Measurements from ENCODE around the gene CCDC122.
A peak's percentile ranks its signal among the peaks of the same experiment; 100 is the strongest.
"Not testable (repeated sequence)": the region's sequence is repeated elsewhere in the genome, so short reads cannot be mapped to it uniquely, and the experiment has no call there.

CCDC122 gene

DNA sequence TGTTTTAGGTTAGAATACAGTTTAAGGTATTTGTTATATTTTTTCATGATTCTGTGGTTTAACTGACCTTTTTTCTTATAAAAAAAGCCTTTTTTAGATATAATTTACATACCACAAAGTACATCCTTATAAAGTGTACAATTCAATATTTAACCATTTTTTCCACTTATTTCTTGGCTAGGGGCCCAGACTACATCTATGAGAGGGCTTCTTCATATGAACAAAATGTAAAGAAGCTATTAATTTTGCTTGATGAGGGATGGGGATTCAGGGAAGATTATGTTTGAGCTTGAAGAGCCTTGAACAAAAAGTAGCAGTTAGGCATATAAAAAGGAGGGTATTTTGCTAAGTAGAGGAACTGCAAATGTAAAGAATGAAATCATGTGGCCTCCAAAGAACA, 2.2 kb downstream of the CCDC122 start:
- DNase-seq (ENCODE audit: low read depth, low spot score) = no peak

DNA sequence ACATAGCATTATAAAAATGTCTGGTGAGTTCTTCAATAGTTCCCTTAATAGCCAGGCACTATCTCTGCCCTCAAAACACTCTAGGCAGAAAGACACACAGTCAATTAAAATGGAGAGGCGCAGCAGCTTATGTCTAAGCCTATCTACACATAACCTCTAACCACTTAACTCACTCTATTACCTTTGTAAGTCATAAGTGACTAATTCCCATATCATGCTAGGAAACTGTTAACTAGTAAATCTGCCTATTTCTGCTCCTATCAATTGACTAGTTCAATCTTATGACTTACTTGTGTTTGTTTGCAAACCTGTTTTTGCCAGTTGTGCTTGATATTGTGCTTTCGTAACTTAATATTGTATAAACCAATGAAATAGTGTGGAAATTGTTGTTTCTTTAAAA, 3.2 kb downstream of the CCDC122 start:
- DNase-seq (ENCODE audit: low read depth, low spot score) = no peak

DNA sequence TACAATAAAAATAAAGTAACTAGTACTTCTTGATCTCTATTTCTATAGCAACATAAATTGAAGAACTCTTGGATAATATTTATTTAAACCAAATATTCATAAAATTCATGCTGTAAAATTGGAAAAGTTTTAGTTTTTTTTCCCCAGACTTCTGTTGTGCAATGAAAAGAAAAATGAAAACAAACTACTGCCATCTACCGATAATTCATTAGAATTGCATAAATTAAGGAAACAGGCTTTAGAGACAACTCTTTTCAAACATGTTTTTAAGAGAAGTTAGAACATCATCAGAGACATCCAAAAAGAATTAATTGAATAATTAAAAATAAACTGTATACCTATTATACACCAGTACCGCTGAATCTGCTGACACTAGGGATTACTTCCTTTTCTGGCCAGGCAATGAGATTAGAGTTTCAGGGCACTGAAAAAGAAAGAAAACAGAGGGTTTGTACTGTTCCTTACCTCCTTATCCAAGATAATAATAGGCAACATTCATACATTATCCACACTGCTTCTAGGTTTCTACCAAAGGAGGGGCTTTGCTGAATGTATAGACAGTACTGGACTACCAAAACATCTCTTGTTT, 4.9 kb downstream of the CCDC122 start:
- no peak for DNase-seq (ENCODE audit: low read depth, low spot score)

DNA sequence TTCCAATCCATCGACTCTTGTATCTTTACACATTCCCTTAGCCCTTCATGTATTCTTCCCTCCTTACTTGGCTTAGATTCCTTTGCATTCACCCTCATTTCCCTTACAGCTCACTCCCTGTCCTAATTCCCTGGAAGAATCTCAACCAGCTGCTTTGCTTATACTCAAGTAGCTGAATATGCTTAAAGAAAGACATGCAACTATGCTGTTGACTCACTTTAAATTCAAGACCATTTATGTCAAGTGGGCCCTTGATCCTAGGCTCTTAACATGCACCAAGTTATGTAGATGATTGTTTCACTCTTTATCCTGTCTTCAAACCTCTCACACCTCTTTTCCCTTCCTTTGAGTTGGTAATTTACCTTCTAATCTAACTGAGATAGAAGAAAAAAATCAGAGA, 7.4 kb downstream of the CCDC122 start:
- no peak for DNase-seq (ENCODE audit: low read depth, low spot score)

DNA sequence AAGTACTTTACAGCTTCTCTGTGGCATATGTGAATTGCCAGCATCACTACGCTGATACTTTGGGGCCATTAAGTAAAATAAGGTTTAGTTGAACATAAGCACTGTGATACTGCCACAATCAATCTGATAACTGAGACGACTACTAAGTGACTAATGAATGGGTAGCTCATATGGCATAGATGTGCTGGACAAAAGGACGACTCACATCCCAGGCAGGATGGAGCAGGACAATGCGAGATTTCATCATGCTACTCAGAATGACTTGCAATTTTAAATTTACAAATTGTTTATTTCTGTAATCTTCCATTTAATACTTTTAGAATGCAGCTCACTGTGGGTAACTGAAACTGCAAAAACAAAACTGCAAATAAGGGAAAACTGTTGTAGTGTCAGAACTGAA, 13.6 kb downstream of the CCDC122 start:
- no peak for DNase-seq (ENCODE audit: low read depth, low spot score)

DNA sequence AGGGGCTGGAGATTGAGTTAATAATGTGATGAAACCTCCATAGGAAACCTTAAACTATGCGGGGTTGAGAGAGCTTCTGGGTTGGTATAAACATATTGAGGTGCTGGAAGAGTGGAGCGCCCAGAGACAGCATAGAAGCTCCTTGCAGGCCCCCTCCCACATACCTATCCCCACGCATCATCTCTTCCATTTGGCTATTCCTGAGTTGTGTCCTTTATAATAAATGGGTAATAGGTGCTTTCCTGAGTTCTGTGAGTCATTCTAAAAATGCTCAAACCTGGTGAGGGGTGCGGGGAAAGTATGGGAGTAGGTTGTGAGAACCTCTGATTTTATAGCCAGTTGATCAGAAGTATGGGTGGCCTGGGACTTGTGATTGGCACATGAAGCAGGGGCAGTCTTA, 14.6 kb downstream of the CCDC122 start:
- no peak for DNase-seq (ENCODE audit: low read depth, low spot score)

DNA sequence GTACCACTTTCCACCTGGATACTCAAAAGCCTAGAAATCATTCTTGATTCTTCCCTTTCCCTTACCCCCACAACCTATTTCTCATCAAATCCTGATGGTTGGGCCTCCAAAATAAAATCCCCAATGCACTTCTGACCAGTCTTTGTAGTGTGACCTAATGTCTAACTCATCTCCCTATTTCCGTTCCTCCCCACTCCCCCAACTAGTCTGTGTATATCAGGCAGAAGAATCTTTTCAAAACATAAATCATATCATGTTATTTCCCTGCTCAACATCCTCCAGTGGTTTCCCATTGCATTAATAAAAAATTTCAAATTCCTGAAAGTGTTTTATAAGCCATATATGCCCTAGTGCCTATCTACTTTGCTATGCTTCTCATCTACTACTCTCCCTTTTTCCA, 17.7 kb downstream of the CCDC122 start:
- no peak for DNase-seq (ENCODE audit: low read depth, low spot score)

DNA sequence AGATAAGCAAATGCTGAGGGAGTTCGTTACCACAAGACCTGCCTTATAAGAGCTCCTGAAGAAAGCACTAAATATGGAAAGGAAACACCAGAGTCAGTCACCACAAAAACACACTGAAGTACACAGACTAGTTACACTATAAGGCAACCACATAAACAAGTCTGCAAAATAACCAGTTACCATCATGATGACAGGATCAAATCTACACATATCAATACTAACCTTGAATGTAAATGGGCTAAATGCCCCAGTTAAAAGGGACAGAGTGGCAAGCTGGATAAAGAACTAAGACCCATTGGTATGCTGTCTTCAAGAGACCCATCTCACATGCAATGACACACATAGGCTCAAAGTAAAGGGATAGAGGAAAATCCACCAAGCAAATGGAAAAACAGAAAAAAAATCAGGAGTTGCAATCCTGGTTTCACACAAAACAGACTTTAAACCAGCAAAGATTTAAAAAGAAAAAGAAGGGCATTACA, 26.6 kb downstream of the CCDC122 start:
- no peak for DNase-seq (ENCODE audit: low read depth, low spot score)

DNA sequence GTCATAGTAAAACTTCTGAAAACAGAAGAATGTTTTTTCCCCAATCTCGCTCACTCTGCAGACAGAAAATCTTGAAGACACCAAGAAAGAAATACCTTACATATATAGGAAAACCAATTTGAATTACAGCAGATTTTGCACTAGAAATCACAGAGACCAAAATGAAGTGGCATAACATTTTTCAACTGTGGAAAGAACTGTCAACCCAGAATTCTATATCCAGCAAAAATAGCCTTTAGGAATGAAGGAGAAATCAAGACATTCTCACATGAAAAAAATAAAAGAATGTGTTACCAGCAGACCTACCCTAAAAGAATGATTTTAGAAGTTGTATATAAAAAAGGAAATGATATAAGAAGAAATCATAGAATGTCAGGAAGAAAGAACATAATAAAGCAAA, 28.7 kb downstream of the CCDC122 start:
- DNase-seq (ENCODE audit: low read depth, low spot score) = no peak

DNA sequence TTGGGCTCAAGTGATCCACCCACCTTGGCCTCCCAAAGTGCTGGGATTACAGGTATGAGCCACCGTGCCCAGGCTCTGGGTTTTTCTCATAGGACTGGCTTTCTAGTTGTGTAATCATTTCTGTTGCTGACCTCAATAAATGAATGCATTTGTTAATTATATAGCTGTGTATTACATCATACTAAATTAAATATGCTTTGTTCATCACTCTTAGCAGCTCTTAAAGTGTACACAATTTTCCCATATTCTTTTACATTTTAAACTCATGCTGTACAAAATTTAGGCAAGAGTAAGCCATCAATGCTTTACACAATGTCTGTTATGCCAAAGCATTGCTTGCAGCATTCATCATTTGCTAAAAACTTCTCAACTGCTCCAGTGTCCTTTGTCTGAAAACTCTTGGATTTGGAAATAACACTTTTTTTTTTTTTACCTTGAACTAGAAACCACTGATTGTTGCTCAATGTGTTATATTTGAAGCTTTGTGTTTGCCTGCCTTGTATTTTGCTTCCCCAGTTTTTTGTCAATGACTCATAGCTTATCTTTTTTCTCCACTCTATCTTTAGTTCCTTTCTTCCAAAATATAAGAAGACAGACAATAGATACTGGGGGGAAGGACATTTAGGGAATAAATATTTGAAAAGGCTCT, 31.4 kb downstream of the CCDC122 start:
- DNase-seq (ENCODE audit: low read depth, low spot score) = no peak

DNA sequence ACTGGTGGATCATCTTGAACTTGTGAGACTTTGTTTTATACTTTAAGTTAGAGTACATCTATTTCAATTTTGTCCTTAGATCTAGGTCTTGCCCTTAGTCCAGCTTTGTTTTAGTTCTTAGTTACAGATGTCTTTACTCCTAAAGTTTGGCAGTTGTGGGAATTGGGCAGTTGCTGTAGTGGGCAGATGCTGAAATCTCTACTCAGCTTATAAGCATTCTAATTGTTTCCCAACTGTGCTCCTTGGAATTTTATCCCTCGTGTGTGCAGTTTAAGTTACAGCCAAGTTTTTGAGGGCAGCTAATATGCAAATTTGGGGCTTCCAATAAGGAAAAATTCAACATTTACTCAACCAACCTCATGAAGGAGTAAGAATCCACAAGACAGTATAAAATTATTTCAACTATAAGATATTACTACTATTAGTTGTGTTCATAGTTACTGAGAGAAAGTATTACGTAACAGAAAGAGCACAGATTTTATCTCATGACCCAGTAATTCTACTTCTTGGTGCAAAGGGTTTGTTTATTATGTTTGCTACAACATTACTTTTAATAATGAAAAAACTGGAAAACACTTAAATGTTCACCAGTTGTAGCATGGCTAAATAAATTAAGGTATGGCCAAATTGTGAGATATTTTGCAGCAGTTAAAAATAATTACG, 32.9 kb downstream of the CCDC122 start:
- no peak for DNase-seq (ENCODE audit: low read depth, low spot score)

DNA sequence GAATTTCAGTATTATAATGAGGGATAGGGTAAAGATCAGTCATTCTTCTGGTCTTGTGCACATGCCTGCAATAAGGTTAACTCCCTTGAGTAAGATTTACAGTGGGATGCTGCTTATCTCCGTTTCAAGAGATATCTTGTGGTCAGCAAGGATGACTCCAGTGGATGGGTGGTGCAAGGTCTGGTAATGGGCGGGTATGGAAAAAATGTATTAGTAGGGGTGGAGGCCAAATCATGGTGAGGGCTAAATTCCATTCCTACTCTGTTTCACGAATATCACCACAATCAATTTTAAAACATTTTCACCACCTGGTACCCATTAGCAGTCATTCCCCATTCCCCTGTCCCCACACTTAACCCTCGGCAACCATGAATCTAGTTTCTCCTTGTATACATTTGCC, 40.6 kb downstream of the CCDC122 start:
- DNase-seq (ENCODE audit: low read depth, low spot score) = no peak

DNA sequence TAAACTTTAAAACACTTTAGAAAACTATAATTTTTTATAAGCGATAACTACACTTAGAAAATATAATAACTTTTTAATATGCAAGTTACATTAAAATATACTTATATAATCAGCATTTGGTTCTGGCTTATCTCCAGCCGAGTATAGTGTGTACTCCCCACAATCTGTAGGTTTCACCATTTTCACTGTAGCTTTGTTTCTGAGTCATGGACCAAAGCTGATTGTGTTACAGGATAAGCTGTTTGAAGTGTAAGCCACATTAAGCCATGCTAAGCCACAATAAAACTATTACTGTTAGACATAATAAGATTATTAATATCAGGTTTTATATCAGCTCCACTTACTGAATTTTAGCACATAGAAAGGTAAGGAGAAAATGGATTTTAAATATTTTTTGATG, 43.8 kb downstream of the CCDC122 start:
- DNase-seq (ENCODE audit: low read depth, low spot score) = no peak

DNA sequence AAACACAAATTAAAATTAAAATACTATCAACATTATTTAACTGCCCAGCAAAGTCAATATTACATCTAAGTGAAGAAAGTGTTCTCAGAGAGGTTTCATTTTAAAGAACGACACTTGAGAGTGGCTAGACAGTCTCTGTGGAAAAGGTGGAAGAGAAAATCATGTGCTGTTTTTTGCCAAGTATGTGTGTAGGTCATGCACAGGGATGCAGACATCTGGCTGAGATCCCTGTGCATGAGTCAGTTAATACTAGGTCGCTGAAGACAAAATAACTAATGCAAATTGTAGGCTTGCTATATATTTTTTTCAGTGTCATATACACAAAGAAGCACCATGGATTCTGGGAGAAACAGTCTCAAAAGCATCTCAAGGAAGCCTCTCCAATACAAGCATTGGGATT, 48.5 kb downstream of the CCDC122 start:
- no peak for DNase-seq (ENCODE audit: low read depth, low spot score)

DNA sequence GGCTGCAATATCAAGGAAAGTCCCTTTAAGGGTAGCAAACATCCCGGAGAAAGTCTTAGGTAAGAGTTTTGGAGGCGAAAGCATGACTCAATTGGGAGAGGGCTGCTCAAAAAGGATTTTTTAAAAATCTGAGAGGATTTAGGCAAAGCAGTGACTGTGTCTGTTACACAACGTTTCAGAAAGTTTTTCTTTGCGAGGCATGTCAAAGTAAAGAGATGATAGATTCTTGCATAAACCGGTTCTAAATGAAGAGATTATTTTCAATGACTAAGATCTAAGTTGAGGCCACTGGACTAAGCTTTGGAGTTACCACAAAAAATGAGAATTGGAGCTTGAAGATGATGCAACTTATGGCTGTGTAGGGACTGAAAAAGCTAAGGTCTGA, 49.1 kb downstream of the CCDC122 start:
- DNase-seq (ENCODE audit: low read depth, low spot score) = no peak

DNA sequence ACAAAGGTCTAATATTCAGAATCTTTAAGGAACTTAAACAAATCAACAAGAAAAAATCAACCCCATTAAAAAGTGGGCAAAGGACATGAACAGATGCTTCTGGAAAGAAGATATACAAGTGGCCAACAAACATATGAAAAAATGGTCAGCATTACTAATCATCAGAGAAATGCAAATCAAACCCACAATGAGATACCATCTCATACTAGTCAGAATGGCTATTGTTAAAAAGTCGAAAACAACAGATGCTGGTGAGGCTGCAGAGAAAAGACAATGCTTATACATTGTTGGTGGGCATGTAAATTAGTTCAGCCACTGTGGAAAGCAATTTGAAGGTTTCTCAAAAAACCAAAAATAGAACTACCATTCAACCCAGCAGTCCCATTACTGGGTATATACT, 54.9 kb downstream of the CCDC122 start:
- DNase-seq (ENCODE audit: low read depth, low spot score) = not testable (repeated sequence)

DNA sequence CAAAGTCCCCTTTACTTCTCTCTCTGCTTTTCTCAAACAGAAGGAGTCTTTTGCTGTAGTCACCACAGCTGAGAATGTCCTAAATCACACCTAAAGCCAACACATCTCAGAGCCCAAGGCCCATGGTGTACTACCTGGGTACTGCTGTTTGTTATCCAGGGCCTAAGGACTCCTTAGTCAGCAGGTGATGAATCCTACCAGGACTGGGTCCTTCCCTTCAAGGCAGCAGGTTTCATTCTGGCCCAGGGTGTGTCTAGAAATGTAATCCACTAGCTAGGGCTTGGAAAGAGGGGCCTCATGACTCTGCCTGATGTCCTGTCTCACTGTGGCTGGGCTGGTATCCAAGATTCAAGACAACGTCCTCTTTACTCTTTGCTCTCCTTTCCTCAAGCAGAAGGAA, 56.6 kb downstream of the CCDC122 start:
- DNase-seq (ENCODE audit: low read depth, low spot score) = no peak

DNA sequence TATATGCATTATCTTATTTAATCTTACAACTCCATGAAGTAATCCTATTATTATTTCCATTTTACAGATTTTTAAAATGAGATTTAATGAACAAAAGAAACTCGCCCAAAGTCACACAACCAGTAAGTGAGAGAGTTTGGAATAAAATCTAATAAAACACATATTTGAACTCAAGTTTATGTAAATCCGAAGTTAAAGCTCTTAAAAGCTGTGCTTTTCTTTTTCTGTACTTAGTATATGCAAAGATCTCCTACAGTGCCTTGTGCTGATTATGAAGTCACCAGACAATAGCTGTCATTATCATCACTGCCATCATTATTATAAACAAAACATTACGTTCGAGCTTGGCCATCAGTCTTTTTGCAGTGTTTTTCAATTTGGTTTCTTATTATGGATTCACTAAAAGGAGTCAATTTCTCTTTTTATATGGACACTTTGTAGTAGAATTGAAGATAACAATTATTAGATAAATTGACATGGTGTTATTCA, 63.1 kb downstream of the CCDC122 start:
- no peak for DNase-seq (ENCODE audit: low read depth, low spot score)

DNA sequence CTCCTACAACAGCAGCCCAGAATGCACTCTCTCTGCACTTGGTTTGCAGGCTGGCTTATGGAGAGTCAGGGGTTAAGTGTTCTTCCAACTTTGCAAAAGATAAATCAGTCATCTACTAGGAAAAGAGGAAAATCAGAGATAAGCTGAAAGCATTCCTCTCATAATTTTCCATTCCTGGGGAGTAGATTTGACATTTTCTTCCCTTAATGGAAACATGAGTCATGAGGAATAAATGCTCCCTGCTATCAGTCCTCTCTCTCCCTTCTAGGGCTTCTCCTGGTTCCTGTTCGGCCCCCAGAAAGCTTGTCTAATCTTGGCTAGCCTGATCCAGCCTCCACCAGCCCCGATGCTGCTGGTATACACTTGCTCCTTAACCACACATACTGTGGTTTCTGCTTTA, 64.3 kb downstream of the CCDC122 start:
- no peak for DNase-seq (ENCODE audit: low read depth, low spot score)

DNA sequence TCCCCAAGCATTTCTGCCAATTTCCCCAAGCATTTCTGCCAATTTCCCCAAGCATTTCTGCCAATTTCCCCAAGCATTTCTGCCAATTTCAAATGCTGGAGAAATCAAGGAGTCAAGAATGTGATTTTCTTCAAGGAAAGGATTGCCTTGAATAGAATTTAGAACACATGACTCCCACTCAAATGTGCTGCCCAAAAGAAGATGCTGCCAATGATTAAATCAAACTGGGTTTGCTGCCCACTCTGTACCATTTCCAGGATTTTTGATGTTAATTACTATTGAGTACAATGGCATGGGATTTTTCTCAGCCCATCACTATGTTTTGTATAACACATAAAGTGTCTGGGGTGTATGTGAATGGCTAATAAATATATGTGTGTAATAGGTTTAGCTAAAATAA, 70.9 kb downstream of the CCDC122 start:
- DNase-seq (ENCODE audit: low read depth, low spot score) = no peak

DNA sequence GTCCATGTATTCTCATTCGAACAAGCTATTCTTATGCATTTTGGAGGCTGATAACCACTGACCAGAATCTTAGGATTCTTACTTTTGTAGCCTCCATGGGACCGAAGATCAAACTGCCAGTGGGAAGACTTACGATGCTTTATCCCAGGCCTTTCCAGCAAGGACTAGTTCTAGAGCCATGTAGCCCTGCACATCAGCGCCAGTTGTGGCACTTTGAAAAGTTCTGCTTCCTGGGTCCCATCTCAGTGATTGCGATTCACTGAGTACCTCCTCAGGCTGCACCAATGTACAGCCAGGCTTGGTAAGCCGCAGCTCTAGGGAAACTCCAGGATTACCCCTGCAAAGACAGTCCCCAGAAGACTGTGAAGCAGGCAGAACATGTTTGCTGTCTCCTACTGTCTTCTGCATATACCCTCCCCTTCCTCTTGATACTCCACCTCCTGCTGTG, 73.8 kb downstream of the CCDC122 start:
- no peak for DNase-seq (ENCODE audit: low read depth, low spot score)

DNA sequence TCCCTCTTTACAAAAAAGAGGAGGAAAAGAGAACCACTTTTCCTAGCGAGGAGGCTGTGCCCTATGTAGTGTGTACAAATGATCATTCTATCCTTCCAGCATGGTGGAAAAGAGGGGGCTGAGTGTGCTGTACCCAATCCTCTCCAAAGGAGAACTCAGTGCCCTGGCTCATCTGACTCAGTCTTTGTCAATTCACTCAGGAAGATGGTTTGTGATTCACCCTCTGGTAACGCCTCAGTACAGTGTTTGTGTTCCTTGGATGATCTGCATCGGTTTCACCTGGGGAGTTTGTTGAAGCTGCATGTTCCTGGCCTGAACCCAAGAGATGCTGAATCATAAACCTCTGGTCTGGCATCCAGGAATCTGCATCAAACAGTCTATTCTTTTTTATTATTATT, 74.5 kb downstream of the CCDC122 start:
- DNase-seq (ENCODE audit: low read depth, low spot score) = peak; percentile 72

DNA sequence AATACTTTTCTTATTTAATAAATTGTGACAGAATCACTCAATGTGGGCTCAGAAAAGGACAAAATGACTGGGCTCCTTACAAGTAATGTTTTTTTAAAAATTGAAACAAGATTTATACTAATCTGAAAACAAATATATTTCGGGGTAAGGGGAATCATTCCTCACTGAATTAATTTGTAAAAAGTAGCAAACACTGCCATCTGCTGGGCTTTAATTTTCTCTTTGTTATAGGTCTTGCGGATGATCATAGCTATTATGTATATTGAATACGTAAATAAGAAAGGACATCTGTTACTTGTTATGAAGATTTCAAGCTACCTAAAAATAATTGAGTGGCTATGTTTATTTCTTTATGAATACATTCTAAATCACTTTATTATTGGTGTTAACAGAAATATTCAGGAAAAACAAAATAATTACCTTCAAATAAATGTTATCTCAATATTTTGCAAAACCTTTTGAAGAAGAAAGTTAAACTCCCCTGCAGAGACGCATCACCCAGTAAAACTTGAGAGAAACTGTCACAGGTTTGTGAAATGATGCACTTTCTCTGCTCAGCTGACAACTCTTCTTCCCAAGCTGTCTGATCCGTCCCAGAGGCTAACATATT, 75.0 kb downstream of the CCDC122 start:
- DNase-seq (ENCODE audit: low read depth, low spot score) = peak; percentile 58
